ENCODE results near the gene MT1A.
"Not testable (repeated sequence)": the region's sequence is repeated elsewhere in the genome, so short reads cannot be mapped to it uniquely, and the experiment has no call there.

MT1A gene

GRCh38 chr16:56610609-56611111 is 27.8 kb upstream of the MT1A start:
- DNase-seq, result no peak

GRCh38 chr16:56611281-56611833 is 27.1 kb upstream of the MT1A start:
- DNase-seq, result no peak

- no peak for DNase-seq
Observed at GRCh38 chr16:56613706-56614105, 24.8 kb upstream of the MT1A start.

- DNase-seq, result no peak
Observed at GRCh38 chr16:56614549-56614991, 23.9 kb upstream of the MT1A start.

- no peak for DNase-seq
Observed at GRCh38 chr16:56615353-56615752, 23.1 kb upstream of the MT1A start.

GRCh38 chr16:56616608-56617211 is 21.8 kb upstream of the MT1A start:
- no peak for DNase-seq

- no peak for DNase-seq
Observed at GRCh38 chr16:56617212-56618085, 21.0 kb upstream of the MT1A start.

GRCh38 chr16:56618138-56618537 is 20.3 kb upstream of the MT1A start:
- no peak for DNase-seq

GRCh38 chr16:56620339-56620897 is 18.0 kb upstream of the MT1A start:
- DNase-seq, result no peak

GRCh38 chr16:56621665-56622445 is 16.6 kb upstream of the MT1A start:
- not testable (repeated sequence) for DNase-seq

GRCh38 chr16:56623184-56623583 is 15.3 kb upstream of the MT1A start:
- DNase-seq, result not testable (repeated sequence)

GRCh38 chr16:56623637-56624036 is 14.8 kb upstream of the MT1A start:
- DNase-seq, result no peak

GRCh38 chr16:56625140-56625942 is 13.1 kb upstream of the MT1A start, which contains the start of gene MT1E:
TSS of gene MT1E (plus strand) at chr16:56625781. CDS start at chr16:56625852, 71 bp downstream.
- no peak for DNase-seq

GRCh38 chr16:56625943-56626654 is 12.4 kb upstream of the MT1A start:
- DNase-seq, result no peak

GRCh38 chr16:56626685-56627084 is 11.8 kb upstream of the MT1A start:
- DNase-seq, result no peak

GRCh38 chr16:56628486-56629350 is 9.7 kb upstream of the MT1A start:
- DNase-seq, result no peak

GRCh38 chr16:56629531-56629930 is 8.9 kb upstream of the MT1A start:
- no peak for DNase-seq

GRCh38 chr16:56630134-56630533 is 8.3 kb upstream of the MT1A start:
- DNase-seq, result no peak

GRCh38 chr16:56631197-56631596 is 7.3 kb upstream of the MT1A start:
- DNase-seq, result no peak

GRCh38 chr16:56631832-56632155 is 6.7 kb upstream of the MT1A start:
- no peak for DNase-seq
